OCI-LY3 (cell line): Measurements from ENCODE around the gene ASTN2.

Experiments used
- CTCF ChIP-seq: fragments of 200-600, 300-600 bp; sonication (generic); IDR thresholded peaks from 2 replicates; pipeline ENCODE4 v1.5.1; 2014; ENCODE audit warnings: antibody characterized with exemption, low read length, low read depth
- EZH2phosphoT487 ChIP-seq: fragments of 200-600 bp; shearing (Covaris generic); IDR thresholded peaks from 2 replicates; pipeline ENCODE4 v1.6.1; 2018; ENCODE audit warnings: antibody characterized with exemption, mixed run types, low read depth

- TF ChIP-seq CTCF (no peak), EZH2phosphoT487 (no peak)
Observed at GRCh38 chr9:117359910-117360309, 54.9 kb downstream of the ASTN2 start.
